IPS-18c (cell line): ENCODE measurements around the gene DPM3.
"Not testable (repeated sequence)": the region's sequence is repeated elsewhere in the genome, so short reads cannot be mapped to it uniquely, and the experiment has no call there.

ENCODE experiments used
- H3K4me3 ChIP-seq: 2 replicates; pipeline ENCODE4 v1.7.0; 2013; ENCODE audit warnings: low read depth, mild to moderate bottlenecking, low read length, moderate library complexity; ENCODE audit not compliant: insufficient read depth
- H3K9me3 ChIP-seq: one replicate; pipeline ENCODE4 v1.6.1; 2013; ENCODE audit warnings: mild to moderate bottlenecking, low read length, moderate library complexity; ENCODE audit not compliant: control insufficient read depth, insufficient read depth

DPM3 gene

DNA sequence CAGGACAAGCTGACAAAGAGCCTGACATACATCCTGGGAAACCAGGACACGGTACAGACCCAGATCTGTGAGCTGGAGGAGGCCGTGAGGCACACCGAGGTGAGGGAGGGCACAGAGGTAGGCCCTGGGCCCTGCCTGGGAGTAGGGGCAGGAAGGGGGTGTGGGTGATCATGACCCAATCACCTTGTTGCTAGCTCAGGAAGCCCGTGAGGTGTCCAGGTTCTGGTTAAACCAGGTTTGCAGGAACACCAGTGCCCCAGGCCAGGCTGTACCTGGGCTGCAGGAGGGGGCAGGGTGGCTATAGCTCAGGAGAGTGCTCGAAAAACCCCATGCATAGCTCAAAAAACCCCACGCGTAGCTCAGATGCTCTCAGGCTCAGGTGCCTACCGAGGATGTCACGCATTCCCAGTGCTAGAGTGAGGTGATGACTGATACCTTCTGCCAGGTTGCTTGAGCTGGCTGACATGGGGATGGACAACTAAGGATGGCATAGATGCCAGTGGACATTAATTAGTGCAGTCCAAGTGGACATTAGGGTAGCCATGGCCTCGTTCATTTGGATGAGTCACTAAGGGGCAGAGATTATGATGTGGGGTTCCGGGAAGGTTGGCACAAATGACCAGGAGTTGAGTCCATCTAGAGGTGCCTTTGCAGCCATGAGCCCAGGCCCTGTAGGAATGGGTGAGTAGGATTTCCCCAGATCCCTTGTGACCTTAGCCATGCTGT is 37.0 kb upstream of the DPM3 start:
- no peaks in the 10 kb centered on the region for H3K9me3 ChIP-seq
- H3K4me3 ChIP-seq, result no peak overlapping the region

DNA sequence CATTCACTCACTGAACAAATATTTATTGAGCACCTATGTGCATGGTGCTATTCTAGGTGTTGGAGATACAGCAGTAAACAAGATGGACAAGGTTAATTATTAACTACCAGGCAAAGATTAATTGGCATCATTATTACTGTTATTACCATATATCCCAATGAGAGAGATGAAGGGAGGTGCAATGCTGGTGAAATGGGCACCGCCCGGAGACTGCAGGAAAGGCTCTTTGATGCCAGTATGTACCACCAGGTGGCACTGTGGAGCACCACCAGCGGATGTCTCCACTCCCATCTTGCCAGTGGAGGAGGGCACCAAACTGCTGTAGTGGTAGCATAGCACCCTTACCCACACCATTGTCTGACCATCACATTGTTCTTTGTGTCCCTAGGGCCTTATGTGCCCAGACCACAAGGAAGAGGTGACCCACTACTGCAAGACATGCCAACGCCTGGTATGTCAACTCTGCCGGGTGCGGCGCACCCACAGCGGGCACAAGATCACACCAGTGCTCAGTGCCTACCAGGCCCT is 36.3 kb upstream of the DPM3 start:
- Histone ChIP-seq H3K9me3 (no peaks in the 10 kb centered on the region), H3K4me3 (no peak overlapping the region)

DNA sequence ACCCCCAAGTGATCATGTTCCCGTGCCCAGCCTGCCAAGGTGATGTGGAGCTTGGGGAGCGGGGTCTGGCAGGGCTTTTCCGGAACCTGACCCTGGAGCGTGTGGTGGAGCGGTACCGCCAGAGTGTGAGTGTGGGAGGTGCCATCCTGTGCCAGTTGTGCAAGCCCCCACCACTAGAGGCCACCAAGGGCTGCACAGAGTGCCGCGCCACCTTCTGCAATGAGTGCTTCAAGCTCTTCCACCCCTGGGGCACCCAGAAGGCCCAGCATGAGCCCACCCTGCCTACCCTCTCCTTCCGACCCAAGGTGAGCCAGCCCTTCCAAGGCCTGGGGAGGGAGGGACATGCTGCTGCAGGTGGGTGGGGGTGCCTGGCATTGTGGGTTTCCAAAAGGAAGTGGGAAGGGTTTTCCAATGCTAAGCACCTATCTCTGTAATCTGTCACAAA is 35.6 kb upstream of the DPM3 start:
- H3K9me3 ChIP-seq, result no peaks in the 10 kb centered on the region
- H3K4me3 ChIP-seq, result no peak overlapping the region

DNA sequence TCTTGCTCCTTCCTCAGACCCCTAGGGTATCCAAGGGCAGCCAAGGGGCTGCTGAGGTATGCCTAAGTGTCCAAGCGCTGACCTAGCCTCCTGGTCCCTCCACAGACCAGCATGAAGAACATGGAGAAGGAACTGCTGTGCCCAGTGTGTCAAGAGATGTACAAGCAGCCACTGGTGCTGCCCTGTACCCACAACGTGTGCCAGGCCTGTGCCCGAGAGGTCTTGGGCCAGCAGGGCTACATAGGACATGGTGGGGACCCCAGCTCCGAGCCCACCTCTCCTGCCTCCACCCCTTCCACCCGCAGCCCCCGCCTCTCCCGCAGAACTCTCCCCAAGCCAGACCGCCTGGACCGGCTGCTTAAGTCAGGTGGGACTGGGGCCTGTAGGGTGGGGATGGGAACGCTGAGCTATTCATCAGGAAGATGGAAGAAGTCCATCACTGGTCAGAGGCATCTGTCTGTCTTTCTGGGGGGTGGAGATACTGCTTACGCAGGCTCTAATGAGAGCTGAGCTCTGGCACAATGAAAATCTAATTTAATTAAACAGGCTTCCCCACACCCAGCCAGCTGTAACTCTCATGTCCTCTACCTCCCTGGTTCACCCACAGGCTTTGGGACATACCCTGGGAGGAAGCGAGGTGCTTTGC is 35.1 kb upstream of the DPM3 start:
- Histone ChIP-seq H3K4me3 (peak overlapping the region; percentile 64; the same call in 1 of the 2 replicates), H3K9me3 (no peaks in the 10 kb centered on the region)

DNA sequence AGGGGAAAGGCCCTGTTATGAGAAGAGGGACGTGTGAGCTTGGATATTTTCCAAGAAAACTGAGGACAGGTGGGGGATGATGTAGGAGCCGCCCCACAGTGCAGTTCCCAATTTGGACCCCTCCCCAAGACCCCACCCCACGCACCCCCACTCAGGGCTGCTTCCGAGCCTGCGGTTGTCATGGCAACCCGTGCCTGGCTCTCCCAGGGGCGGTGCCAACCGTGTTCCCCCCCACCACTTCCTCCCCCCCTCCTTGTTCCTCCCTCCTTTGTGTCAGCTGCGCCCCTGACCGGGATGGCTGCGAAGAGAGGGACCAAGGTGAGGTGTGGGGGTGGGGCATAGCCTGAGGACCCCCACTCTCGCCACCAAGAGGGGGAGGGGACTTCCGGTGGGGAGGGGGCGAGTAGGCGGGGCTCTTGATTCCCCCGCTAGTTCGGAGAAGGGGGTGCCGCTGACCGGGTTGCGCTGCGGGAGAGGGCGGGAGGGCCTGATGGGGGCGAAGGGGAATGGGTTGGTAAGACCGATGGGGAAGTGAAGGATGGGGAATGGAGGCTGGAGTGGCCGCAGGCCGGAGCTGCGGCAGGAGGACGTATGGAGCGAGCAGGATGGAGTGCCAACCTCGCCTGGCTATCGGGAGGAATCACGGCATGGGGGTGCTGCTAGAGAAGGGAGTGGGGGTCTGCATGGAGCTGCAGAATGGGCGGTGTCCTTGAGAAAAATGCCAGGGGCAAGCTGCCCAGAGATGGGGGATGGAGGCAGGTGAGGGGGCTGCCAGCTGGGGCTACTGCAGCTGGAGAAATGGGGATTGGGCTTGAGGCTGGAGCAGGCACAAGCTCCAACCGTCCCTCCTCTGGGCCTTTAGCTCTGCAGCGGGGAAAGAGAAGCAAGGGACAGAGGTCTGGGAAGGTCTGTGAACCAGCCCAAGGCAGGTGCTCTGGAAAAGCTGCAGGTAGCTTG is 34.3 kb upstream of the DPM3 start:
- H3K9me3 ChIP-seq, result no peaks in the 10 kb centered on the region
- peak overlapping the region; percentile 64 for H3K4me3 ChIP-seq

DNA sequence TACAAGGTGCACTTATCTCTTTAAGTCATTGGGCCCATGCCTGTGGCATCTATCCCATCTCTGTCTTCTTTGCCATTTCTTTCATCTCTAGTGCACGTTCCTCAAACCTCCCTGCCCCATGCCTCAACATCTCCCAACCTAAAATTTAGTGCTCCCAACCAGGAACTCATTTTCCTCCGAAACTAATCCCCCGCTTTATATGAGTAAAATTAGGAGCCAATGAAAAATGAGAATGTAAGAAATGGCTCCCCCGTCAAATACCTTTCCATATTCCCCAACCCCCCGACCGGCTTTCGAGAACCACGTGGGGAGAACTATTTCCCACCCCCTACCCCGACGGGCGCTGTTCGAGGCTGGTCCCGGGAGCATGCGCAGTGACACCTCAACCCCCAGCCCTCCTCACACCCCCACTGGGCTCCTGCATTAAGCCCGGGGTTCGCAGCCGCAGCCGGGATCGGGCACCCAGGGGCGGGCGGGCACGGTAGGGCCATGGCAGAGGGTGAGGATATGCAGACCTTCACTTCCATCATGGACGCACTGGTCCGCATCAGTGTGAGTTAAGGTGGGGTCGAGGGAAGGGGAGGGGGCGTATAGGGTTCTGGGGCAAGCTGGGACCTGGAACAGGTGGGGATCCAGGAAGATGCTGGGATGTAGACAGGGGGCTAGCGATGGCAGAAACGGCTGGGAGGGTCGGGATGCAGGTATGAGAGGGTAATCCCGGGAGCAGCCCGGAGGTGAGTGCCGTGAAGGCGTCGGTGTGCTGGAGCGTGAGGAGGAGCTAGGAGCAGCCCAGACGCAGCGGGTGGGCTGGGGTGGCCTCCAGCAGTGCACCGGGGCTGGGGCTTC is 33.4 kb upstream of the DPM3 start, which contains the start of gene TRIM46:
Gene TRIM46 (plus strand): TSS at position 372 of the 846 bp plus-strand sequence. CDS start 118 bp downstream, at position 490.
- Histone ChIP-seq H3K4me3 (peak within 1 kb of the TSS; percentile 64), H3K9me3 (no peaks in the 10 kb centered on the region)

DNA sequence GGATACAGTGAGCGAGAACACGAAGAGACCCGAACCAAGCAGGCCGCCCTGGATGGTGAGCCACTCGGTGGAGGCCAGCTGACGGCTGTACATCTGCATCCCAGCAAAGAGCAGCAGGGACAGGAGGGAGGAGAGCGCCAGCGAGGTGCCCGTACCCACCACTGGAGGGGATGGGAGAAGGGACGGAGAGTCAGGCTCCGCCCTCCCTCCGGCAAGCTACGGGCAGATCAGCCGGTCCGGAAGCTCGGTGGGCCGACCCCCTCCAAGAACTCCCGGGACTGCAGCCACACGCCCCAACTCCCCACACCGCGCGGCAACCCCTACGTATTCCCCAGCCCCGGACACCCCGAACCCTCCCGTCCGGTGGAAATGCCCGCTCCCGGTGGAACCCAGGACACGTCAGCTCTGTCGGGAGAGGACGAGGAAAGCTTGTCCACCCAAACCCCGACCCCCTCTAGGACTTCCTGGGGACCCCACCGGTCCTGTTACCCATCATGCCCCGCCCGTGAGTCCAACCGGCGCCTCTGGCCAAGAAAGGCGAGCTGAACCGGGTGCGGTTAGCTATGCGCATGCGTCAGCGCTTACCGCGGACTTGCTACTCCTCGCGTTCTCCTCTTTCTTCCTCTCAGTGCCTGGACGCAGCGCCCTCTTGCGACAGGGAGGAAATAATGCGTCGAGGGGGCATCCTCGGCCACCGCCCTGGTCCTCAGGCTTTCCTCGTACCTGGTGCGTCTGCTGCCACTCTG is 32.6 kb upstream of the DPM3 start, which contains the start of gene KRTCAP2:
Gene KRTCAP2 (minus strand): TSS at position 573 of the 746 bp plus-strand sequence. CDS start 80 bp downstream, at position 493.
- peak within 1 kb of the TSS; percentile 64 for H3K4me3 ChIP-seq

DNA sequence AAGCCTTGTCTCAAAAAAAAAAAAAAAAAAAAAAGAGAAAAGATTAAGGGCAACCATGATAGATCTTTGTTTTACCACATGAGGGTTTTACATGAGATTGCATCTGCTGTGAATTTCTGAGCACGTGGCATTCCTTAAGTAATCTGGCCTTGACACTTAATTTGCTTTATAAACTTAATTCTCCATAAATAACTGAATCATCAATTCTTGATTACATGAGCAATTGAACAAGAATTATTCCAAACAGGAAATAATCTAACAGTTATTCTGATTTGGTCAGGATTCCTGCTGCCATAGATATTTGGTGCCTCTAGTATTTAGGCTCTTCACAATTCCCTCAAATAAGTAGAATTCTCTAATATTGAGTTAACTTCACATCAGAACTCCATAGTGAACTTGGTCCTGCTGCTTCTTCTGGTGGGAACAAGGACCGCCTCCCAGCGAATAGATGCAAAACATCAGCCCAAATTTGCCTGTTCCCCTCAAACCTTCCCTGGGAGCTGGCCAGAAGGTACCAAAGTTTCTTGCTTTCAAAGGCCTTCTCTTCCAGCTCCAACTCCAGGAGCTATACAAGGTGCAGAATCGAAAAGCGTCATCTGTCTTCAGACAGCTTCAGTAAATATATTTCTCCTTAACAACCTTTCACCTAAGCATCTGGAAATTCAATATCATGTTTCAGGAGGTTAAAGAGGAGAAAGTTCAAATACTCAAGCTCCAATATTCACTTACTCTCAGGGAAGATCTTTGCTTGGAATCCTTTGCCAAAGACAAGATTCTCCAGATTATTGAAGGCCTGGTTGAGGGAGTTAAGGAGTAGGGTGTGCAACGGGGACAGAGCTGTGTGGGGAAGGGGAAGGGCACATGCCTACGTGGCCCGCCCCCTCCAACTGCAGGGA is 31.8 kb upstream of the DPM3 start:
- no peaks in the 10 kb centered on the region for H3K9me3 ChIP-seq
- peak overlapping the region; percentile 64 for H3K4me3 ChIP-seq

More for the DNA sequence above, 32.6 kb upstream of the DPM3 start, which contains the start of gene KRTCAP2:
- H3K9me3 ChIP-seq, result no peaks in the 10 kb centered on the region

DNA sequence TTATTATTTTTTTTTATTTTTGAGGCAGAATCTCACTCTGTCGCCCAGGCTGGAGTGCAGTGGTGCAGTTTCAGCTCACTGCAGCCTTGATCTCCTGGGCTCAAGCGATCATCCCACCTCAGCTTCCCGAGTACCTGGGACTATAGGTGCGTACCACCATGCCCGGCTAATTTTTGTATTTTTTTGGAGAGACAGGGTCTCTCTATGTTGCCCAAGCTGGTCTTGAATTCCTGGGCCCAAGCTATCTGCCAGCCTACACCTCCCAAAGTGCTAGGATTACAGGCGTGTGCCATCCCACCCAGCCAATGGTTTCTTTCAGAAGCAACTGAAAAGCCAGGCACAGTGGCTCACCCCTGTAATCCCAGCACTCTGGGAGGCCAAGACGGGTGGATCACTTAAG is 30.5 kb upstream of the DPM3 start:
- Histone ChIP-seq H3K9me3 (no peaks in the 10 kb centered on the region), H3K4me3 (no peak overlapping the region)

DNA sequence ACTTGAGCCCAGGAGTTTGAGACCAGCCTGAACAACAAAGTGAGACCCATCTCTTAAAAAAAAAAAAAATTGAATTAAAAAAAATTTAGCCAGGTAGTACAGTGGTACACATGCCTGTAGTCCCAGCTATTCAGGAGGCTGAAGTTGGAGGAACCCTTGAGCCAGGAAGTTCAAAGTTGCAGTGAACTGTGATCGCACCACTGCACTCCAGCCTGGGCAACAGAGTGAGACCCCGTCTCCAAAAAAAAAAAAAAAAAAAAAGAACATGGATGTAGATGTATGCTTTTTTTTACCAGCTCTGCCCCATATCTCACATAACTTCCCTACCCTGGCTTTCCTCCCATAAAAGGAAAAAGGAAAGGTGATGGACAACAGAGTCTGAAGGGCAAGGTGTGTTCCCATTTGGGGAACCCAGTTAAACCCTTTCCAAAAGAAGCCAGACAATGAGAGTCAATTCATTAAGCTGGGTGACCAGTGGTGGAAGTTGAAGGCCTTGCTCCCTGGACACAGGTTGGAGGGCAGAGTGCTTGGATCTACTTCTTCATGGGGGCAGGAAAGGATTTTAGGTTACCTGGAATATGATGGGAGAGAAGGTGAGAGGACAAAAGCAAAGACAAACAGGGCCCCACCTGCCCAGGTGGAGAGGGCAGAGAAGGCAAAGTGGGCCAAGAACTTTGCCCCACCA is 29.9 kb upstream of the DPM3 start:
- Histone ChIP-seq H3K4me3 (no peak overlapping the region), H3K9me3 (no peaks in the 10 kb centered on the region)

DNA sequence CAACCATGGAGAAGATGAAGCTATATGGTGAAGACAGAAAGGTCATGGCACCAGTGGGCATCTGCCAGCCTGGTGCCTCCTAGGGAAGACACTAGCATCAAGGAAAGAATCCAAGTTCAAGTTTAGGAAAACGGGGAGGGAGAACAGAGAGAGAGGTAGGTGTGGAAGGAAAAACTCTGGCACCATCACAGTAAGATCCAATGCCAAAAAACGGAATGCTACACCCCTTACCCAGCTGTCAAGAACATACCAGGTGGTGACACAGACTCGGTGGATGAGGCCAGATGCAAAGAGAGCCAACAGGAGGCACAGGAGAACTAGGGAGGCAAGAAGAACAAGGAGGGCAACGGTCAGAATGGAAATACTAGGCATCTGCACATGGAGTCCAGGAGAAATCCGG is 29.2 kb upstream of the DPM3 start:
- H3K9me3 ChIP-seq, result no peaks in the 10 kb centered on the region
- H3K4me3 ChIP-seq, result no peak overlapping the region

DNA sequence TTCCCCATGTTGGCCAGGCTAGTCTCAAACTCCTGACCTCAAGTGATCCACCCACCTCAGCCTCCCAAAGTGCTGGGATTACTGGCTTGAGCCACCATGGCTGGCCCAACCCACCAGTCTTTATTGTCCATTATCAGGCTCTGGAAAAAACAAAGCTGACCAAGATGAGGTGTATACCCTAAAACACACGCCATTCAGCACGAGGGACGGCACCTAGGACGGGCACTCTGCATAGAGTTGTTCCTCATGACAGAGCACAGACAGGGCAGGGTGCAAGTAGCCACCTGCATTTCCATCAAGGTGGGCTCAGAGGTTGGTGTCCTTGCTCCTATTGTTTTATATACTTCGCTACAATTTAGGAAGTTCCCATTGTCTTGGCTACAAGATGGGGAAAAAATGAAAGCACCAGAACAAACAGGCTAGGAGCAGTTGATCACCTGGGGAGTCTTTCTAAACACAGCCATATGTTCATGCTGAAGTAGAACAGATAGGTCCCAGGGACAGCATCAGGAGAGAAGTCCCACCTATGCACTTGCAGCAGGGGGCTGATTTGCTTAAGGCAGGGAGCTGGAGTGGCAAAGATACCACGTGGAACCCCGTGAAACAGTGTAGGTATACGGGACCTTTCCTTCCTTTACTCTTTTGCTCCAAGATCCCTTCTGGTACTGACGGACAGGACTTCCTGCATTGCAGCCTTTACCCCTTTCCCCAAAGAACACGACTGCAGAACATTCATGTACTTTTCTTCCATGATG is 28.3 kb upstream of the DPM3 start:
- no peaks in the 10 kb centered on the region for H3K9me3 ChIP-seq
- H3K4me3 ChIP-seq, result no peak overlapping the region

DNA sequence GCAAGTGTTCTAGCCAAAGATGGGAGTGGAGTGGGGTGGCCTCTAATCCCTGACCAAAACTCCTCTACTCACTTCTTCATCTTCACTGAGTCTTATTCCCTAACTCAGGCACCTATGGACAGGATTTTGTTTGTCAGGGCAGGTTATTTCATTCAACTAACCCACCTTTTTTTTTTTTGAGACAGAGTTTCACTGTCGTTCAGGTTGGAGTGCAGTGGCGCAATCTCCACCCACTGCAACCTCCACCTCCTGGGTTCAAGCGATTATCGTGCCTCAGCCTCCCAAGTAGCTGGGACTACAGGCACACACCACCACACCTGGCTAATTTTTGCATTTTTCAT is 27.7 kb upstream of the DPM3 start:
- H3K4me3 ChIP-seq, H3K9me3 ChIP-seq: not testable (repeated sequence)
